HepG2 (cell line): ENCODE results near the gene RARA. TPM values are rescaled to one million over a fixed set of nuclear protein-coding genes. Genes with fewer than 3 reads are reported as not detected.

Experiments used
- DNMT1 ChIP-seq: sonication (generic); formaldehyde crosslinking; IDR thresholded peaks from 2 replicates; pipeline ENCODE4 v1.5.1; 2020; ENCODE audit warnings: mild to moderate bottlenecking, missing genetic modification reagents
- DNMT3B ChIP-seq: conservative IDR thresholded peaks from 2 replicates; pipeline ENCODE4 v1.6.1; 2016; ENCODE audit warnings: missing biosample characterization, control low read depth
- HDAC2 ChIP-seq: sonication (generic); formaldehyde crosslinking; IDR thresholded peaks from 2 replicates; pipeline ENCODE4 v1.4.0; 2020; ENCODE audit warnings: missing genetic modification reagents
- HIC2 ChIP-seq: sonication (generic); formaldehyde crosslinking; IDR thresholded peaks from 2 replicates; pipeline ENCODE4 v1.9.0; 2022; ENCODE audit warnings: low read depth, missing genetic modification reagents
- HNRNPUL1 ChIP-seq: fragments of 200-400 bp; formaldehyde crosslinking; IDR thresholded peaks from 2 replicates; pipeline ENCODE4 v1.6.1; 2017; ENCODE audit warnings: low read depth, mild to moderate bottlenecking, low read length, moderate library complexity
- KDM6A ChIP-seq: IDR thresholded peaks from 2 replicates; pipeline ENCODE4 v1.6.1; 2016; ENCODE audit warnings: low read depth
- RAD51 ChIP-seq: fragments of 450-650 bp; IDR thresholded peaks from 2 replicates; pipeline ENCODE4 v1.6.1; 2016; ENCODE audit warnings: borderline replicate concordance
- SP4 ChIP-seq: sonication (generic); formaldehyde crosslinking; IDR thresholded peaks from 2 replicates; pipeline ENCODE4 v1.8.1; 2023; ENCODE audit warnings: mild to moderate bottlenecking, missing genetic modification reagents
- SRSF9 ChIP-seq: fragments of 200-400 bp; formaldehyde crosslinking; IDR thresholded peaks from 2 replicates; pipeline ENCODE4 v1.6.1; 2018; ENCODE audit warnings: borderline replicate concordance, mild to moderate bottlenecking, low read depth, low read length; ENCODE audit not compliant: insufficient read depth, poor library complexity, severe bottlenecking
- ZBTB33 ChIP-seq: sonication (generic); formaldehyde crosslinking; IDR thresholded peaks from 2 replicates; pipeline ENCODE4 v1.4.0; 2020; ENCODE audit warnings: missing genetic modification reagents
- ZNF253 ChIP-seq: sonication (generic); formaldehyde crosslinking; IDR thresholded peaks from 2 replicates; pipeline ENCODE4 v1.8.0; 2022; ENCODE audit warnings: mild to moderate bottlenecking, missing genetic modification reagents, borderline replicate concordance
- ZNF629 ChIP-seq: sonication (generic); formaldehyde crosslinking; conservative IDR thresholded peaks from 2 replicates; pipeline ENCODE4 v1.5.0; 2020; ENCODE audit warnings: missing genetic modification reagents
- ZNF749 ChIP-seq: sonication (generic); formaldehyde crosslinking; IDR thresholded peaks from 2 replicates; pipeline ENCODE4 v1.8.0; 2022; ENCODE audit warnings: mild to moderate bottlenecking, missing genetic modification reagents, moderate library complexity, borderline replicate concordance
- ZNF83 ChIP-seq: sonication (generic); formaldehyde crosslinking; IDR thresholded peaks from 2 replicates; pipeline ENCODE4 v1.4.0; 2020; ENCODE audit warnings: missing genetic modification reagents, mild to moderate bottlenecking, borderline replicate concordance
- polyA plus RNA-seq, 8 experiments: library from polyadenylated mRNA; depleted of rRNA in 3 of 8; stranded (reverse) in 7 of 8; unstranded in 1 of 8; fragments of >200 nt; fragmentation: Illumina TruSeq in 4 of 8; extraction: Trizol in 4 of 8; gene quantifications; 2 replicates each; pipeline versions ENCODE4 v1.2.1 to v1.2.3, GENCODE V29; 2011 to 2016; ENCODE audit warnings: low read depth in 4 of 8, missing spikeins in 1 of 8, mixed read lengths in 1 of 8; ENCODE audit not compliant: insufficient read depth in 1 of 8
- total RNA-seq, 5 experiments: library from RNA; depleted of rRNA; stranded (reverse); fragments of >200 nt; fragmentation: Illumina TruSeq; extraction: Trizol; gene quantifications; 2 replicates each; pipeline ENCODE4 v1.2.3, GENCODE V29; 2016; ENCODE audit warnings: low read depth in 1 of 5
- TF ChIP-seq, protein P1 (sequence below): sonication (generic); formaldehyde crosslinking; IDR thresholded peaks from 2 replicates; pipeline ENCODE4 v1.4.0; 2020; ENCODE audit warnings: mild to moderate bottlenecking, low read depth, missing genetic modification reagents
- TF ChIP-seq, protein P2 (sequence below): sonication (generic); formaldehyde crosslinking; IDR thresholded peaks from 2 replicates; pipeline ENCODE4 v1.9.0; 2021; ENCODE audit warnings: missing genetic modification reagents, mild to moderate bottlenecking, borderline replicate concordance

The RARA gene
- total and polyA plus RNA-seq, 2 of the 13 experiments (the other 11 are each of a cell fraction or from before 2014, with no cell fraction given), result 6.4 to 8.6 TPM

GRCh38 chr17:40344421-40345160, 35.6 kb downstream of the RARA start (continued):
- TF ChIP-seq, protein P1, sequence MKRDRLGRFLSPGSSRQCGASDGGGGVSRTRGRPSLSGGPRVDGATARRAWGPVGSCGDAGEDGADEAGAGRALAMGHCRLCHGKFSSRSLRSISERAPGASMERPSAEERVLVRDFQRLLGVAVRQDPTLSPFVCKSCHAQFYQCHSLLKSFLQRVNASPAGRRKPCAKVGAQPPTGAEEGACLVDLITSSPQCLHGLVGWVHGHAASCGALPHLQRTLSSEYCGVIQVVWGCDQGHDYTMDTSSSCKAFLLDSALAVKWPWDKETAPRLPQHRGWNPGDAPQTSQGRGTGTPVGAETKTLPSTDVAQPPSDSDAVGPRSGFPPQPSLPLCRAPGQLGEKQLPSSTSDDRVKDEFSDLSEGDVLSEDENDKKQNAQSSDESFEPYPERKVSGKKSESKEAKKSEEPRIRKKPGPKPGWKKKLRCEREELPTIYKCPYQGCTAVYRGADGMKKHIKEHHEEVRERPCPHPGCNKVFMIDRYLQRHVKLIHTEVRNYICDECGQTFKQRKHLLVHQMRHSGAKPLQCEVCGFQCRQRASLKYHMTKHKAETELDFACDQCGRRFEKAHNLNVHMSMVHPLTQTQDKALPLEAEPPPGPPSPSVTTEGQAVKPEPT (CRISPR knock-in tag), result peak; percentile 53; the same call in 1 of the 2 replicates
- TF ChIP-seq ZNF629 (CRISPR knock-in tag), result no peak
- no peak for TF ChIP-seq RAD51
- TF ChIP-seq ZNF253 (CRISPR knock-in tag), result no peak
- TF ChIP-seq ZNF83 (CRISPR knock-in tag), result no peak
- no peak for TF ChIP-seq KDM6A
- no peak; the same call in 1 of the 2 replicates for TF ChIP-seq DNMT1 (CRISPR knock-in tag)
- no peak for TF ChIP-seq DNMT3B (CRISPR knock-in tag)
- TF ChIP-seq SRSF9, result no peak
- no peak for TF ChIP-seq HDAC2 (CRISPR knock-in tag)
- TF ChIP-seq ZNF749 (CRISPR knock-in tag), result no peak
- TF ChIP-seq, protein P2, sequence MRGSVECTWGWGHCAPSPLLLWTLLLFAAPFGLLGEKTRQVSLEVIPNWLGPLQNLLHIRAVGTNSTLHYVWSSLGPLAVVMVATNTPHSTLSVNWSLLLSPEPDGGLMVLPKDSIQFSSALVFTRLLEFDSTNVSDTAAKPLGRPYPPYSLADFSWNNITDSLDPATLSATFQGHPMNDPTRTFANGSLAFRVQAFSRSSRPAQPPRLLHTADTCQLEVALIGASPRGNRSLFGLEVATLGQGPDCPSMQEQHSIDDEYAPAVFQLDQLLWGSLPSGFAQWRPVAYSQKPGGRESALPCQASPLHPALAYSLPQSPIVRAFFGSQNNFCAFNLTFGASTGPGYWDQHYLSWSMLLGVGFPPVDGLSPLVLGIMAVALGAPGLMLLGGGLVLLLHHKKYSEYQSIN (CRISPR knock-in tag), result no peak
- no peak for TF ChIP-seq ZBTB33 (CRISPR knock-in tag)
- no peak for TF ChIP-seq HNRNPUL1
- peak; percentile 61; the same call in 1 of the 2 replicates for TF ChIP-seq SP4 (CRISPR knock-in tag)
- no peak for TF ChIP-seq HIC2 (CRISPR knock-in tag)
